GM23338 (cell line): ENCODE measurements around the gene SH2D5. TPM values are rescaled to one million over a fixed set of nuclear protein-coding genes. Genes with fewer than 3 reads are reported as not detected.

Experiments
- ATAC-seq: fragments of 200-7000 bp; cut with Tn5 transposase; 3 replicates; pipeline ENCODE4 v1.9.1; 2020
- DNase-seq: peaks from one replicate; pipeline ENCODE4 v3.0.0-alpha.2; 2015; ENCODE audit warnings: low spot score
- H2AFZ ChIP-seq: fragments of 200-600 bp; sonication (generic); 2 replicates; pipeline ENCODE4 v1.8.0; 2016; ENCODE audit warnings: antibody characterized with exemption, mild to moderate bottlenecking, moderate library complexity
- H3F3A ChIP-seq: fragments of 200-600 bp; sonication (generic); replicated peaks from 2 replicates; pipeline ENCODE4 v1.8.0; 2017; ENCODE audit warnings: antibody characterized with exemption, mixed run types, low read depth
- H3K27ac ChIP-seq: fragments of 200-600 bp; sonication (generic); 2 replicates; pipeline ENCODE4 v1.6.1; 2016; ENCODE audit warnings: low read depth
- H3K27me3 ChIP-seq: fragments of 200-600 bp; sonication (generic); 2 replicates; pipeline ENCODE4 v1.8.0; 2016; ENCODE audit warnings: mild to moderate bottlenecking, mixed run types, moderate library complexity; ENCODE audit not compliant: insufficient read depth
- H3K36me3 ChIP-seq: fragments of 200-600 bp; sonication (generic); 2 replicates; pipeline ENCODE4 v1.8.0; 2016; ENCODE audit warnings: mild to moderate bottlenecking; ENCODE audit not compliant: insufficient read depth
- H3K4me1 ChIP-seq: fragments of 200-600 bp; sonication (generic); 2 replicates; pipeline ENCODE4 v1.8.0; 2016; ENCODE audit warnings: mild to moderate bottlenecking, moderate library complexity; ENCODE audit not compliant: insufficient read depth
- H3K4me2 ChIP-seq: fragments of 200-600 bp; sonication (generic); 2 replicates; pipeline ENCODE4 v1.7.1; 2017; ENCODE audit warnings: mixed run types
- H3K4me3 ChIP-seq: fragments of 200-600 bp; sonication (generic); 2 replicates; pipeline ENCODE4 v1.6.1; 2016; ENCODE audit warnings: mixed run types
- H3K79me2 ChIP-seq: fragments of 200-600 bp; sonication (generic); replicated peaks from 2 replicates; pipeline ENCODE4 v1.8.0; 2017; ENCODE audit warnings: mild to moderate bottlenecking; ENCODE audit not compliant: insufficient read depth
- H3K9me2 ChIP-seq: fragments of 200-600 bp; sonication (generic); 2 replicates; pipeline ENCODE4 v1.8.0; 2017; ENCODE audit not compliant: insufficient read depth
- H4K20me1 ChIP-seq: fragments of 200-600 bp; sonication (generic); replicated peaks from 2 replicates; pipeline ENCODE4 v1.8.0; 2017; ENCODE audit warnings: mild to moderate bottlenecking; ENCODE audit not compliant: insufficient read depth
- H3K27ac Mint-ChIP-seq: 2 replicates; pipeline ENCODE4 v1.8.0; 2020; ENCODE audit warnings: inconsistent platforms, mild to moderate bottlenecking, moderate library complexity, mixed read lengths
- H3K27me3 Mint-ChIP-seq: 3 replicates; pipeline ENCODE4 v1.8.0; 2022; ENCODE audit warnings: low read depth, mild to moderate bottlenecking, moderate library complexity, mixed read lengths, inconsistent platforms; ENCODE audit not compliant: insufficient read depth, poor library complexity
- H3K36me3 Mint-ChIP-seq: 3 replicates; pipeline ENCODE4 v1.8.0; 2021; ENCODE audit warnings: low read depth, mild to moderate bottlenecking, inconsistent platforms, moderate library complexity, mixed read lengths
- H3K4me1 Mint-ChIP-seq: 3 replicates; pipeline ENCODE4 v1.8.0; 2020; ENCODE audit warnings: mild to moderate bottlenecking, inconsistent platforms, mixed read lengths
- H3K4me3 Mint-ChIP-seq: 3 replicates; pipeline ENCODE4 v1.8.0; 2021; ENCODE audit warnings: moderate library complexity, mild to moderate bottlenecking, inconsistent platforms, mixed read lengths
- H3K9me3 Mint-ChIP-seq: 3 replicates; pipeline ENCODE4 v1.8.0; 2020; ENCODE audit warnings: moderate library complexity, mild to moderate bottlenecking, inconsistent platforms, mixed read lengths
- CREB1 ChIP-seq: fragments of 250-450 bp; sonication (Bioruptor Pico); IDR thresholded peaks from 2 replicates; pipeline ENCODE4 v1.5.0; 2020; ENCODE audit warnings: low read depth, mild to moderate bottlenecking, moderate library complexity
- CTCF ChIP-seq, 2 experiments: fragments of 200-600 bp in 1 of 2; sonication (generic) in 1 of 2; conservative IDR thresholded peaks; 2 replicates each; pipeline versions ENCODE4 v1.5.1 to v1.6.1; 2016 to 2017; ENCODE audit warnings: antibody characterized with exemption in 2 of 2, low read depth in 2 of 2, mild to moderate bottlenecking in 2 of 2, moderate library complexity in 1 of 2
- ETS1 ChIP-seq: IDR thresholded peaks from 2 replicates; pipeline ENCODE4 v1.6.1; 2016; ENCODE audit warnings: antibody characterized with exemption
- EZH2 ChIP-seq: fragments of 200-600 bp; sonication (generic); IDR thresholded peaks from one replicate; pipeline ENCODE4 v1.8.0; 2017; ENCODE audit warnings: antibody characterized with exemption, mild to moderate bottlenecking, low read depth; ENCODE audit not compliant: unreplicated experiment
- EZH2phosphoT487 ChIP-seq: fragments of 200-600 bp; sonication (generic); IDR thresholded peaks from one replicate; pipeline ENCODE4 v1.8.1; 2018; ENCODE audit warnings: antibody characterized with exemption; ENCODE audit not compliant: unreplicated experiment
- JUNB ChIP-seq: IDR thresholded peaks from one replicate; pipeline ENCODE4 v1.6.1; 2016; ENCODE audit warnings: antibody characterized with exemption; ENCODE audit not compliant: unreplicated experiment
- NANOG ChIP-seq: IDR thresholded peaks from 2 replicates; pipeline ENCODE4 v1.6.1; 2016; ENCODE audit warnings: antibody characterized with exemption, borderline replicate concordance
- POLR2AphosphoS5 ChIP-seq: IDR thresholded peaks from 2 replicates; pipeline ENCODE4 v1.6.1; 2016; ENCODE audit warnings: antibody characterized with exemption, low read depth
- REST ChIP-seq: IDR thresholded peaks from one replicate; pipeline ENCODE4 v1.6.1; 2018; ENCODE audit warnings: antibody characterized with exemption; ENCODE audit not compliant: unreplicated experiment
- STAT1 ChIP-seq: IDR thresholded peaks from one replicate; pipeline ENCODE4 v1.6.1; 2016; ENCODE audit warnings: antibody characterized with exemption; ENCODE audit not compliant: unreplicated experiment
- ZNF114 ChIP-seq: fragments of 250-450 bp; sonication (Bioruptor Pico); IDR thresholded peaks from 2 replicates; pipeline ENCODE4 v1.5.0; 2020; ENCODE audit warnings: mild to moderate bottlenecking, moderate library complexity
- ZNF331 ChIP-seq: fragments of 250-450 bp; sonication (Bioruptor Pico); IDR thresholded peaks from 2 replicates; pipeline ENCODE4 v1.5.0; 2020; ENCODE audit warnings: low read depth, mild to moderate bottlenecking, moderate library complexity
- polyA plus RNA-seq: library from polyadenylated mRNA; unstranded; fragments of >200 nt; fragmentation: Nextera tagmentation; extraction: Ambion mirVana; gene quantifications from 2 replicates; pipeline ENCODE4 v1.2.1, GENCODE V29; 2016
- total RNA-seq: library from RNA; depleted of rRNA; stranded (reverse); fragments of >200 nt; shearing (Covaris generic); gene quantifications from 2 replicates; pipeline ENCODE4 v1.2.3, GENCODE V29; 2014
- TF ChIP-seq, protein P1 (sequence below): fragments of 250-450 bp; sonication (Bioruptor Pico); IDR thresholded peaks from 2 replicates; pipeline ENCODE4 v1.5.0; 2020; ENCODE audit warnings: mild to moderate bottlenecking, moderate library complexity

The SH2D5 gene
- total and polyA plus RNA-seq, 2 experiments from 2014 or later, result 5.0 to 24.8 TPM

DNA sequence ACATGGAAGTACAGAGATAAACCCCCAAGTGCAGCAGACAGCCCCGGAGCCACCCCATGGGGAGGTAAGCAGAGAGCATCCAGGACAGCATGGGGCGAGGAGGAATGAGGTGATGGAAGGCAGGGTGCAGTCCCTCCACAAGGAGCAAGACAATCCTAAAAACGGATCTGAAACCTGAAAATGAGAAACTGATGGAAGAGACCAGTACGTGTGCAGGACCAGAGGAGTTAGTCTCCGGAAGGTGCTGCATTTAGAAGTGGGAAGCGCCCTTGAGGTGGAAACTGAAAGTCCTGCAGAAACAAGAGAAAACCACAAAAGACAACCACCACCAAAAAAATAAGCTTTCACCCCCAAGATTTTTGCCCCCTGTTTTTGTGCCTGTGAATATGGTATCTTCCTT, 53.9 kb downstream of the SH2D5 start:
- TF ChIP-seq STAT1 (no peak), ETS1 (no peak), POLR2AphosphoS5 (no peak), ZNF331 (CRISPR knock-in tag) (no peak), EZH2phosphoT487 (no peak), CTCF (conservative IDR thresholded peaks at IDR 0.05; ENCODE audit: low read depth in 2 of 2) (no peak), REST (no peak), JUNB (no peak), ZNF114 (CRISPR knock-in tag) (no peak), EZH2 (no peak), CREB1 (CRISPR knock-in tag) (no peak), NANOG (no peak)
- TF ChIP-seq, protein P1, sequence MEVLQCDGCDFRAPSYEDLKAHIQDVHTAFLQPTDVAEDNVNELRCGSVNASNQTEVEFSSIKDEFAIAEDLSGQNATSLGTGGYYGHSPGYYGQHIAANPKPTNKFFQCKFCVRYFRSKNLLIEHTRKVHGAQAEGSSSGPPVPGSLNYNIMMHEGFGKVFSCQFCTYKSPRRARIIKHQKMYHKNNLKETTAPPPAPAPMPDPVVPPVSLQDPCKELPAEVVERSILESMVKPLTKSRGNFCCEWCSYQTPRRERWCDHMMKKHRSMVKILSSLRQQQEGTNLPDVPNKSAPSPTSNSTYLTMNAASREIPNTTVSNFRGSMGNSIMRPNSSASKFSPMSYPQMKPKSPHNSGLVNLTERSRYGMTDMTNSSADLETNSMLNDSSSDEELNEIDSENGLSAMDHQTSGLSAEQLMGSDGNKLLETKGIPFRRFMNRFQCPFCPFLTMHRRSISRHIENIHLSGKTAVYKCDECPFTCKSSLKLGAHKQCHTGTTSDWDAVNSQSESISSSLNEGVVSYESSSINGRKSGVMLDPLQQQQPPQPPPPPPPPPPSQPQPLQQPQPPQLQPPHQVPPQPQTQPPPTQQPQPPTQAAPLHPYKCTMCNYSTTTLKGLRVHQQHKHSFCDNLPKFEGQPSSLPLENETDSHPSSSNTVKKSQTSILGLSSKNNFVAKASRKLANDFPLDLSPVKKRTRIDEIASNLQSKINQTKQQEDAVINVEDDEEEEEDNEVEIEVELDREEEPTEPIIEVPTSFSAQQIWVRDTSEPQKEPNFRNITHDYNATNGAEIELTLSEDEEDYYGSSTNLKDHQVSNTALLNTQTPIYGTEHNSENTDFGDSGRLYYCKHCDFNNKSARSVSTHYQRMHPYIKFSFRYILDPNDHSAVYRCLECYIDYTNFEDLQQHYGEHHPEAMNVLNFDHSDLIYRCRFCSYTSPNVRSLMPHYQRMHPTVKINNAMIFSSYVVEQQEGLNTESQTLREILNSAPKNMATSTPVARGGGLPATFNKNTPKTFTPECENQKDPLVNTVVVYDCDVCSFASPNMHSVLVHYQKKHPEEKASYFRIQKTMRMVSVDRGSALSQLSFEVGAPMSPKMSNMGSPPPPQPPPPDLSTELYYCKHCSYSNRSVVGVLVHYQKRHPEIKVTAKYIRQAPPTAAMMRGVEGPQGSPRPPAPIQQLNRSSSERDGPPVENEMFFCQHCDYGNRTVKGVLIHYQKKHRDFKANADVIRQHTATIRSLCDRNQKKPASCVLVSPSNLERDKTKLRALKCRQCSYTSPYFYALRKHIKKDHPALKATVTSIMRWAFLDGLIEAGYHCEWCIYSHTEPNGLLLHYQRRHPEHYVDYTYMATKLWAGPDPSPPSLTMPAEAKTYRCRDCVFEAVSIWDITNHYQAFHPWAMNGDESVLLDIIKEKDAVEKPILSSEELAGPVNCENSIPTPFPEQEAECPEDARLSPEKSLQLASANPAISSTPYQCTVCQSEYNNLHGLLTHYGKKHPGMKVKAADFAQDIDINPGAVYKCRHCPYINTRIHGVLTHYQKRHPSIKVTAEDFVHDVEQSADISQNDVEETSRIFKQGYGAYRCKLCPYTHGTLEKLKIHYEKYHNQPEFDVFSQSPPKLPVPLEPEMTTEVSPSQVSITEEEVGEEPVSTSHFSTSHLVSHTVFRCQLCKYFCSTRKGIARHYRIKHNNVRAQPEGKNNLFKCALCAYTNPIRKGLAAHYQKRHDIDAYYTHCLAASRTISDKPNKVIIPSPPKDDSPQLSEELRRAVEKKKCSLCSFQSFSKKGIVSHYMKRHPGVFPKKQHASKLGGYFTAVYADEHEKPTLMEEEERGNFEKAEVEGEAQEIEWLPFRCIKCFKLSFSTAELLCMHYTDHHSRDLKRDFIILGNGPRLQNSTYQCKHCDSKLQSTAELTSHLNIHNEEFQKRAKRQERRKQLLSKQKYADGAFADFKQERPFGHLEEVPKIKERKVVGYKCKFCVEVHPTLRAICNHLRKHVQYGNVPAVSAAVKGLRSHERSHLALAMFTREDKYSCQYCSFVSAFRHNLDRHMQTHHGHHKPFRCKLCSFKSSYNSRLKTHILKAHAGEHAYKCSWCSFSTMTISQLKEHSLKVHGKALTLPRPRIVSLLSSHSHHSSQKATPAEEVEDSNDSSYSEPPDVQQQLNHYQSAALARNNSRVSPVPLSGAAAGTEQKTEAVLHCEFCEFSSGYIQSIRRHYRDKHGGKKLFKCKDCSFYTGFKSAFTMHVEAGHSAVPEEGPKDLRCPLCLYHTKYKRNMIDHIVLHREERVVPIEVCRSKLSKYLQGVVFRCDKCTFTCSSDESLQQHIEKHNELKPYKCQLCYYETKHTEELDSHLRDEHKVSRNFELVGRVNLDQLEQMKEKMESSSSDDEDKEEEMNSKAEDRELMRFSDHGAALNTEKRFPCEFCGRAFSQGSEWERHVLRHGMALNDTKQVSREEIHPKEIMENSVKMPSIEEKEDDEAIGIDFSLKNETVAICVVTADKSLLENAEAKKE (CRISPR knock-in tag), result no peak
- Histone ChIP-seq H3K79me2 (no peaks in the 10 kb centered on the region), H3K4me1 (no peaks in the 10 kb centered on the region), H3K27me3 (no peaks in the 10 kb centered on the region), H3K36me3 (no peaks in the 10 kb centered on the region), H3K27ac (no peak overlapping the region), H3K4me2 (no peak overlapping the region), H2AFZ (no peak overlapping the region), H3K9me2 (no peaks in the 10 kb centered on the region), H3F3A (no peaks in the 10 kb centered on the region), H4K20me1 (no peaks in the 10 kb centered on the region), H3K4me3 (no peak overlapping the region)
- Mint-ChIP-seq H3K4me3 (no peak overlapping the region), H3K9me3 (no peaks in the 10 kb centered on the region), H3K36me3 (peaks cover 26% of the 10 kb centered on the region), H3K27ac (no peak overlapping the region), H3K27me3 (no peaks in the 10 kb centered on the region), H3K4me1 (no peaks in the 10 kb centered on the region)
- DNase-seq (no peak), ATAC-seq (no peak)
